Effector memory CD8-positive, alpha-beta T cell (primary cell): ENCODE results near the gene CYP3A7.
"Not testable (repeated sequence)": the region's sequence is repeated elsewhere in the genome, so short reads cannot be mapped to it uniquely, and the experiment has no call there.

ENCODE experiments used
- ATAC-seq: fragments of 150-1000 bp; cut with Tn5 transposase; replicated peaks from 2 replicates; pipeline ENCODE4 v1.10.0; 2021; ENCODE audit warnings: mild to moderate bottlenecking, moderate library complexity
- DNase-seq, 3 experiments: peaks; one replicate each; pipeline ENCODE4 v3.0.0; 2021
- H3K27ac Mint-ChIP-seq, 2 donors: one replicate each; pipeline ENCODE4 v1.8.0; 2022; ENCODE audit warnings: mild to moderate bottlenecking in 2 of 2, mixed read lengths in 2 of 2, moderate library complexity in 2 of 2
- H3K27me3 Mint-ChIP-seq, 2 donors: one replicate each; pipeline ENCODE4 v1.8.0; 2022; ENCODE audit warnings: mixed read lengths in 2 of 2
- H3K36me3 Mint-ChIP-seq: one replicate; pipeline ENCODE4 v1.8.0; 2022; ENCODE audit warnings: mild to moderate bottlenecking, moderate library complexity, mixed read lengths; ENCODE audit not compliant: insufficient read depth
- H3K4me1 Mint-ChIP-seq, 2 donors: one replicate each; pipeline ENCODE4 v1.8.0; 2022; ENCODE audit warnings: low read depth in 2 of 2, mixed read lengths in 2 of 2
- H3K4me3 Mint-ChIP-seq, 2 donors: one replicate each; pipeline ENCODE4 v1.8.0; 2022; ENCODE audit warnings: mild to moderate bottlenecking in 2 of 2, mixed read lengths in 2 of 2, moderate library complexity in 2 of 2
- H3K9me3 Mint-ChIP-seq, 2 donors: one replicate each; pipeline ENCODE4 v1.8.0; 2022; ENCODE audit warnings: mixed read lengths in 2 of 2
- total RNA-seq, 9 experiments: gene quantifications; one replicate each; lab custom pipeline; 2026; lab: John Stamatoyannopoulos, UW

The CYP3A7 gene
- 0 reads per million in 9 experiments for total RNA-seq

- no peak for DNase-seq
- Mint-ChIP-seq H3K4me1 (no peaks in the 10 kb centered on the region), H3K27me3 (no peaks in the 10 kb centered on the region), H3K9me3 (no peaks in the 10 kb centered on the region), H3K36me3 (no peaks in the 10 kb centered on the region), H3K27ac (no peak within 1 kb of the TSS), H3K4me3 (no peak within 1 kb of the TSS)
- no peak for ATAC-seq
These were observed at the start of gene CYP3A7 for GRCh38 chr7:99734987-99735386. Gene CYP3A7, minus strand, starts transcription at chr7:99735196. Its CDS starts 103 bp downstream, at chr7:99735093.

DNA sequence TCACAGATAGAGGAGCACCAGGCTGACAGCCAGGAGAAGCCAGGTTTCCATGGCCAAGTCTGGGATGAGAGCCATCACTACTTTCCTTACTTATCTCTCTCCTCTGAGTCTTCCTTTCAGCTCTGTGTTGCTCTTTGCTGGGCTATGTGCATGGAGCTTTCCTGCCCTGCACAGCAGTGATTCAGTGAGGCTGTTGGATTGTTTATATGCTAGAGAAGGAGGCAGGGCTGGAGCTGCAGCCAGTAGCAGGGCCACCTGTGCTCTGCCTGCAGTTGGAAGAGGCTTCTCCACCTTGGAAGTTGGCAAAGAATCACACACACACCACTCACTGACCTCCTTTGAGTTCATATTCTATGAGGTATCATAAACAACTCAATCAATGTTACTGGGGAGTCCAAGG is 49.0 kb upstream of the CYP3A7 start, which contains the start of gene CYP3A4:
Gene CYP3A4 (minus strand): TSS at position 178 of the 400 bp plus-strand sequence. CDS start 103 bp downstream, at position 75.
- H3K27ac Mint-ChIP-seq = peak within 1 kb of the TSS in 1 of 2 donors; percentile 39
- H3K9me3 Mint-ChIP-seq = no peaks in the 10 kb centered on the region
- H3K4me1 Mint-ChIP-seq = peaks cover 6 to 12% of the 10 kb centered on the region in 2 donors
- DNase-seq (no peak), ATAC-seq (no peak)
- H3K4me3 Mint-ChIP-seq = no peak within 1 kb of the TSS
- H3K27me3 Mint-ChIP-seq = peaks cover 14 to 50% of the 10 kb centered on the region in 2 donors
- no peaks in the 10 kb centered on the region for H3K36me3 Mint-ChIP-seq

DNA sequence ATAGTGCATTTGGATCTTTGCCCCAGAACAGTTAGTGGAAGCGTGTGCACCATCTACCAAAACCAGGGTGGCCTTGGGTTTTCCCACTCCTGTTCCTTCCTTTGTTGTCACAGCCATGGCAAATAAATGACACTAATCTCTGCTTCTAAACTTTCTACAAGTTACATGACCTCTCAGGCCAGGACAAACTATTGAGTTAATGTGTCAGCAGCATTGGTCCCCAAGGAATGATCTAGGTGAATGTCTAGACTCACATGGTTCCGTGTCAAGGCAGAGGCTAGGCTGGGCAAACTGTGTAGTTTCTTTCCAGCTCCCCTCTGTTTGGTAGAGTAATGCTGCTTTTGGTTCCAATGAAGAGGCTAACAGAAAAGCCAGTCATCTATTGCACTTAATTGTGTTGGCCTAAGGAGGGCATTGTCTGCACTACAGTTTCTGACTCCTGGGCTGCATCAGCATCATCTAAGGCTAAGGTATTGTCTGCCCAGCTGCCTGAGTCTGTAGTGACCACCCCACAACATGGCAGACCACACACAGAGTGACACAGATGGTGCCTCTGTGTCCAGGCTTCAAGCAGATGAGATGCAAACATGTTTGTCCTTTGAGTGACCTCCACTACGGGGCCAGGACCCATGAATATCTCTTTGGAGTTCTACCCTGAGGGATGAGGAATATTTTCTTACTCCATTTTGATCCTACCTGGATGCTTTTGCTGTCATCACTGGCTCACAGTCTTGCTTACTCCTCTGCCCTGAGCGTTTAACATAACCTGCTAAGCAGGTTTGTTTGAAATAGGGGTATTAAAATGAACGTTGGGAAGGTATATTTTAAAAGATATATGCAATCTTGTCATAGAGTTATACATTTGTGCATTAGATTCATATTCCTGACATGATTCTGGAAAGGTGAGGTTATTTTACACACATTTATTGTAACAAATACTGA is 47.3 kb upstream of the CYP3A7 start:
- Mint-ChIP-seq H3K4me1 (no peaks in the 10 kb centered on the region), H3K27ac (no peak overlapping the region), H3K27me3 (peaks cover 19 to 65% of the 10 kb centered on the region in 2 donors), H3K36me3 (no peaks in the 10 kb centered on the region), H3K9me3 (no peaks in the 10 kb centered on the region), H3K4me3 (no peak overlapping the region)
- DNase-seq = no peak
- ATAC-seq = no peak

DNA sequence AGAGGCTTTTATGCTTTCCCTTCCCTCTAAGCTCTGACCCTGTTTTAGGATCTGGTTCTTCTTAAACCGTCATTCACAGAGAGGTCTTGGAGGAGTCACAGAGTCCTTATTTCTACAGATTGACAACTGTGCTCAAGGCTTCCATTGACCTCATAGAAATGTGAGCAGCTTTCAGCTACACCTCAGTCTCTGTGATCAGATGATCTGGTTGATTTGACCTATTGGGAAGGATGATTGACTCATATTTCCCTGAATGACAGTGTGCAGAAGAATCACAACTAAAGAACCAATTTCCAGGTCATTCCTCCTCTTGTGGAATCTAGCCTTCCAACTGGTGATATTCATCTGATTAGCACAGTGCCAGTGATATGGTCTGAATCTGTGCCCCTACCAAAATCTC is 45.6 kb upstream of the CYP3A7 start:
- Mint-ChIP-seq H3K4me1 (no peaks in the 10 kb centered on the region), H3K36me3 (no peaks in the 10 kb centered on the region), H3K4me3 (no peak overlapping the region), H3K9me3 (no peaks in the 10 kb centered on the region), H3K27me3 (peaks cover 23 to 74% of the 10 kb centered on the region in 2 donors), H3K27ac (no peak overlapping the region)
- ATAC-seq (no peak), DNase-seq (no peak)

GRCh38 chr7:99779949-99780348 is 45.0 kb upstream of the CYP3A7 start:
- H3K27ac Mint-ChIP-seq = no peak overlapping the region
- H3K4me3 Mint-ChIP-seq = no peak overlapping the region
- DNase-seq (no peak), ATAC-seq (no peak)
- H3K36me3 Mint-ChIP-seq = no peaks in the 10 kb centered on the region
- H3K4me1 Mint-ChIP-seq = no peaks in the 10 kb centered on the region
- no peaks in the 10 kb centered on the region for H3K9me3 Mint-ChIP-seq
- peaks cover 29 to 76% of the 10 kb centered on the region in 2 donors for H3K27me3 Mint-ChIP-seq

GRCh38 chr7:99778880-99779279 is 43.9 kb upstream of the CYP3A7 start:
- Mint-ChIP-seq H3K27me3 (peaks cover 30 to 76% of the 10 kb centered on the region in 2 donors), H3K9me3 (no peaks in the 10 kb centered on the region), H3K4me3 (no peak overlapping the region), H3K36me3 (no peaks in the 10 kb centered on the region), H3K4me1 (no peaks in the 10 kb centered on the region), H3K27ac (no peak overlapping the region)
- ATAC-seq (no peak), DNase-seq (no peak)

DNA sequence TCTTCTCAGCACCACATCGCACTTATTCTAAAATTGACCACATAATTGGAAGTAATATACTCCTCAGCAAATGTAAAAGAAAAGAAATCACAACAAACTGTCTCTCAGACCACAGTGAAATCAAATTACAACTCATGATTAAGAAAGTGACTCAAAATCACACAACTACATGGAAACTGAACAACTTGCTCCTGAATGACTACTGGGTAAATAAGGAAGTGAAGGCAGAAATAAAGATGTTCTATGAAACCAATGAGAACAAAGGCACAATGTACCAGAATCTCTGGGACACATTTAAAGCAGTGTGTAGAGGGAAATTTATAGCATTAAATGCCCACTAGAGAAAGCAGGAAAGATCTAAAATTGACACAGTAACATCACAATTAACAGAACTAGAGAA is 38.4 kb upstream of the CYP3A7 start:
- H3K4me1 Mint-ChIP-seq, ATAC-seq, H3K4me3 Mint-ChIP-seq, H3K9me3 Mint-ChIP-seq, H3K27ac Mint-ChIP-seq, H3K36me3 Mint-ChIP-seq, DNase-seq: not testable (repeated sequence)
- H3K27me3 Mint-ChIP-seq = peaks cover 58 to 80% of the 10 kb centered on the region in 2 donors

DNA sequence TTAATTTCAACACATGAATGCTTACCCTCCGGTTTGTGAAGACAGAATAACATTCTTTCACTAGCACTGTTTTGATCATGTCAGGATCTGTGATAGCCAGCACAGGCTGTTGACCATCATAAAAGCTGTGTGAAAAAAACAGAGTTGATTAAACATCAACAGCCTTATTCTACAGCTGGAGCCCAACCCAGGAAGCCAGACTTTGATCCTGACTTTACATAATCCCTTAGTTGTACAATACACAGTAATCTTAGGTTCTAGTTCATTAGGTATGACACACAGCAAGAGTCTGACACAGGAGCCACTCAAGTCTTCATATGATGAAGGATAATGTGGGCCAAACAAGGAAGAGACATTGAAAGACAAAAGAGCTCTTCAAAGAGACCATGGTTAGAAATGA is 37.6 kb upstream of the CYP3A7 start:
- H3K36me3 Mint-ChIP-seq = no peaks in the 10 kb centered on the region
- ATAC-seq = no peak
- no peak overlapping the region for H3K4me3 Mint-ChIP-seq
- peaks cover 56 to 71% of the 10 kb centered on the region in 2 donors for H3K27me3 Mint-ChIP-seq
- no peak for DNase-seq
- no peaks in the 10 kb centered on the region for H3K9me3 Mint-ChIP-seq
- no peak overlapping the region for H3K27ac Mint-ChIP-seq
- peaks cover 2 to 4% of the 10 kb centered on the region in 2 donors for H3K4me1 Mint-ChIP-seq

DNA sequence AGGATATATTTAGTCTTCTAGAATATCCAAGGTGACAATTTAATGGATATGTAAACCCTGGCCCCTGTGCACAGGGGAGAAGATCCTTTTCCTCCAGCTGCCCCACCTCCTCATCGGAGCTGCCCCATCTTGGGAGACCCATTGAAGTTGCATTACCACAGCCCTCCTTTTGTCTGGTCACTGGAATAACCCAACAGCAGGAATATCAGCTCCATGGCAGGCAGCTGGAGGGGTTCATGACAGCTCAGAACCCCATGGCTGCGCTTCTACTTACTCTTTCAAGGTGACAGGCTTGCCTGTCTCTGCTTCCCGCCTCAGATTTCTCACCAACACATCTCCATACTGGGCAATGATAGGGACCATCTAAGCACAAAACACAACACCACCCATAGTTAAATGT is 34.5 kb upstream of the CYP3A7 start:
- H3K27me3 Mint-ChIP-seq = peaks cover 41 to 51% of the 10 kb centered on the region in 2 donors
- DNase-seq, H3K4me1 Mint-ChIP-seq, H3K36me3 Mint-ChIP-seq, H3K9me3 Mint-ChIP-seq, H3K4me3 Mint-ChIP-seq, H3K27ac Mint-ChIP-seq, ATAC-seq: not testable (repeated sequence)

DNA sequence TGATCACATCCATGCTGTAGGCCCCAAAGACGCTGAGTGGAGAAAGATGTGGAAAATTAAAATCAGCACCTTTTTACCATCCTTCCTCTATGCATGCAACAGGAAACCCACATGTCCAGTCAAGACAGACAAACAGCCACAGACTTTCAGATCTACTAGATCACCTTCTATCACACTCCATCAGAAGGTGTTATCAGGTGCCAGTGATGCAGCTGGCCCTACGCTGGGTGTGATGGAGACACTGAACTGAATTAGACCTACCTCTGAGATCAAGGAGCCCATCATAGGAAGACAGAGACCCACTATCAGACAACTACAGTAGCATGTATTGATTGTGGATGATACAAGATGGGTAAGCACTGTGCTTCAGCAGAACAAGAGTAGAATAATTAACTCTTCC is 33.5 kb upstream of the CYP3A7 start:
- Mint-ChIP-seq H3K27me3 (peaks cover 31 to 41% of the 10 kb centered on the region in 2 donors), H3K27ac (peak overlapping the region in 1 of 2 donors; percentile 14), H3K4me3 (no peak overlapping the region), H3K36me3 (no peaks in the 10 kb centered on the region), H3K4me1 (peaks cover 5 to 6% of the 10 kb centered on the region in 2 donors), H3K9me3 (no peaks in the 10 kb centered on the region)
- no peak for ATAC-seq
- DNase-seq = no peak

DNA sequence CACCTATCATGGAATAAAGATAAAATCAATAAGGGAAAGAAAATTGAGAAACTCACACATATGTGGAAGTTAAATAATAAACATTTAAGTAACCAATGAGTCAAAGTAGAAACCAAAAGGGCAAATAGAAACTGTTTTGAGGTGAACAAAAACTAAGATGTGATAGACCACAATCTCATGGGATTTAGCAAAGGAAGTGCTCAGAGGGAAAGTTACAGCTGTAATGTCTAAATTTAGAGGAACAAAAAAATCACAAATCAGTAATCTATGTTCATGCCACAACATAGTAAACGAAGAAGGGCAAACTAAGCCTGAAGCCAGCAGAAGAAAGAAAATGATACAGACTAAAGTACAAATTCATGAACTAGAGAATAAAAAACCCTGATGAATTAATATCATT is 32.7 kb upstream of the CYP3A7 start:
- H3K36me3 Mint-ChIP-seq = no peaks in the 10 kb centered on the region
- ATAC-seq = no peak
- no peak for DNase-seq
- peaks cover 23 to 33% of the 10 kb centered on the region in 2 donors for H3K27me3 Mint-ChIP-seq
- peaks cover 5 to 6% of the 10 kb centered on the region in 2 donors for H3K4me1 Mint-ChIP-seq
- H3K27ac Mint-ChIP-seq = peak overlapping the region in 1 of 2 donors; percentile 12
- H3K9me3 Mint-ChIP-seq = no peaks in the 10 kb centered on the region
- H3K4me3 Mint-ChIP-seq = no peak overlapping the region

DNA sequence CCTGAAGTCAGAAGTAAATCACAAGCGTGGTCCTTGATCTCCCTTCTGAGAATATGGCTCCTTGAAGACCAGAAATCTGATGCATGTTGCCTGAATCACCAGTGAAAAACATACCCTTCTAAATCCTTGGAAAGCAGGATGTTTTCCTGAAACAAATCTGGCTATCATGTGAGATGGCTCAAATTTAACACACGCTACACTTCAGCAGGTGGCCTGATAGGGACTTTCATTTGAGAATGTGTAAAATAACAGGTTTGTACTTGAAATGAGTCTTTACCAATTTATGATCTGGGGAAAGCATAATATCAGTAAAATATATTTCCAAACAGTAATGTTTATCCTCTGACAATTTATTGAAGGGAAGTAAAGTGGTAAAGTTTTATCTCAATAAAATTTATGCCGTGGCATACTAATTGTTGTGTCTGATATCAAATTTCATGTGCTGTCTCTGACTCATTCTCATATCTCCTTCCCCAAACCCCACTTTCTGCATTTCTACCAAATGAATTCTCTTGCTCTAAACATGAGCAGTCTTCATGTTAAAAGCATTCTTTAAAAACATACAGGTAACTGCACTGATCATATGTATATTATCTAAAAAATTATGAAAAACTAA is 31.6 kb upstream of the CYP3A7 start:
- Mint-ChIP-seq H3K4me1 (peaks cover 5 to 6% of the 10 kb centered on the region in 2 donors), H3K9me3 (no peaks in the 10 kb centered on the region), H3K27ac (no peak overlapping the region), H3K27me3 (peaks cover 19 to 24% of the 10 kb centered on the region in 2 donors), H3K36me3 (no peaks in the 10 kb centered on the region), H3K4me3 (no peak overlapping the region)
- no peak for DNase-seq
- no peak for ATAC-seq

DNA sequence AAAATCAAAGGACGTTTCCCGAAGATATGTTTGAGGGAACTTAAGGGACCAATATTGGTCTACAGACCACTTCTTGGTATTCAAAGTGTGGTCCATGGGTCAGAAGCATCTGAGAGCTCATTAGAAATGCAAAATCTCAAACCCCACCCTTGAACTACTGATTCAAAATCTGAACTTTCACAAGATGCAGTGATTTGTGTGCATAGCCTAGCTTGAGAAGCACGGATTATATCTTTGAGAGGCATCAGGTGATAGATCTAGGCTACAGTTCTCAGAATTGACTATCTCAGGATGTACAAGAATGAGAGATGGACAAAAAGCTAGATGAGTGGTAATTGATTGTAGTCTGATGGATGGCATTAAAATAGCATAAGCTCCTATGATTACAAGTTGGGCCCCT is 29.5 kb upstream of the CYP3A7 start:
- Mint-ChIP-seq H3K27me3 (peaks cover 4% of the 10 kb centered on the region in 2 donors), H3K9me3 (no peaks in the 10 kb centered on the region), H3K27ac (no peak overlapping the region), H3K36me3 (no peaks in the 10 kb centered on the region), H3K4me3 (no peak overlapping the region), H3K4me1 (peaks cover 5 to 6% of the 10 kb centered on the region in 2 donors)
- DNase-seq = no peak
- ATAC-seq = no peak
